ENCODE results near the gene NAA80.
"Not testable (repeated sequence)": the region's sequence is repeated elsewhere in the genome, so short reads cannot be mapped to it uniquely, and the experiment has no call there.

The NAA80 gene

DNA sequence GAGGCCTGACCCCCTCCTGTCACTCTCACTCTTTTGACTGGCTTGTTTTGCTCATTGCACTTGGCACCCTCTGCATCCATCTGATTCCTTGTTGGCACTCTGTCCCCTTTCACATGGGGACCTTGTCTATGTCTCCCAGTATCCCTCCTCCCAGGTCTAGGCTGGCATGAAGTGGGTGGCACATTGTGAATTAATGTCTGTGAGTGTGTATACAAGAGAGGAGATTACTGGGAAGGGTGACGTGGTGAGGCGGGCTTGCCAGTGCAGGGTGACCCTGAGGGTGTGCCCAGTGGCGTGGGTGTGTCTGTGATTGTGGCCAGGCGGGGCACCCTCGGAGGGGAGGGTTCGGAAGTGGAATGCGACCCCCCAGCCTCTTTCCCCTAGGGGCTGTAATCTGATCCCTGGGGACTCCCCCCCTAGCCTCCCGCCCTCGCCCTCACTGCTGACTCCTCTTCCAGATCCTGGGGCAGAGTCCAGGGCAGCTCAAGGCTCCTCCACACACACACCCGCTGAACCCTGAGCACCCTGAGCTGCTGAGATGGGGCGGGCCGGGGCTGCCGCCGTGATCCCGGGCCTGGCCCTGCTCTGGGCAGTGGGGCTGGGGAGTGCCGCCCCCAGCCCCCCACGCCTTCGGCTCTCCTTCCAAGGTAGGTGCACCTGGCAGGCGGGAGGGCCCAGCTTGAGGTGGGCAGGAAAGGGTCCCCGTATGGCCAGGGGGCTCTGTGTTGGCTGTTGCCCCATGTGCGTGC, 30.3 kb downstream of the NAA80 start, which contains the start of gene SEMA3B:
Gene SEMA3B, plus strand, starts transcription at position 445 of the 749 bp plus-strand sequence. Its CDS starts 94 bp downstream, at position 539.
- no peak for FAIRE-seq

GRCh38 chr3:50268276-50268675, 30.9 kb downstream of the NAA80 start:
- FAIRE-seq = no peak

- no peak for FAIRE-seq
Observed at GRCh38 chr3:50267280-50267913, 31.8 kb downstream of the NAA80 start.

GRCh38 chr3:50266836-50267235, 32.4 kb downstream of the NAA80 start:
- FAIRE-seq = no peak

- FAIRE-seq = no peak
Observed at GRCh38 chr3:50266017-50266416, 33.2 kb downstream of the NAA80 start.

GRCh38 chr3:50265571-50265970, 33.6 kb downstream of the NAA80 start:
- no peak for FAIRE-seq

DNA sequence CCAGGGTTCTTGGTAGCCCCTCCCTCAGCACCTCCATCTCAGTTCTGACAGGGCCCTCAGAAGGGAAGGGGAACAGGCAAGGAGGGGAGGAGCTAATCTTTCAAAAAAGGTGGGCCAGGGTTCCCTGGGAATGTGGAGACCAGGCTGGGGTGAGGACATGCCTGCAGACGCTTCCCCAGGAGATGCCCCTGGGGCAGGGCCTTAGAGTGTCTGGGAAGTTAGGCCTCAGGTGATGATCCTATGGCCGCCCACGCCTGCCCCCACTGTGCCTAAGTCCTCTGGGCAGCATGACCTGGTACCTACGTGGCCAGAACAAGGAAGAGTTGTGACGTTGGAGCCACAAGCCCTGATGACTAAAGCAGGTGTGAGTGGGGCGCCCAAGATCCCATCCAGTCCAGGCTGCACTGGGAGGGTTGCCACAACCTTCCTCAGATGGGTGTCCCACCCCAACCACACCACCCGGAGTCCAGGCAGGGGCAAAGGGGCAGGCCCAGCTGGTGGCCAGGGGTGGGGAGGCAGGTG, 34.2 kb downstream of the NAA80 start:
- FAIRE-seq = no peak

GRCh38 chr3:50264383-50264963, 34.7 kb downstream of the NAA80 start:
- no peak for FAIRE-seq

DNA sequence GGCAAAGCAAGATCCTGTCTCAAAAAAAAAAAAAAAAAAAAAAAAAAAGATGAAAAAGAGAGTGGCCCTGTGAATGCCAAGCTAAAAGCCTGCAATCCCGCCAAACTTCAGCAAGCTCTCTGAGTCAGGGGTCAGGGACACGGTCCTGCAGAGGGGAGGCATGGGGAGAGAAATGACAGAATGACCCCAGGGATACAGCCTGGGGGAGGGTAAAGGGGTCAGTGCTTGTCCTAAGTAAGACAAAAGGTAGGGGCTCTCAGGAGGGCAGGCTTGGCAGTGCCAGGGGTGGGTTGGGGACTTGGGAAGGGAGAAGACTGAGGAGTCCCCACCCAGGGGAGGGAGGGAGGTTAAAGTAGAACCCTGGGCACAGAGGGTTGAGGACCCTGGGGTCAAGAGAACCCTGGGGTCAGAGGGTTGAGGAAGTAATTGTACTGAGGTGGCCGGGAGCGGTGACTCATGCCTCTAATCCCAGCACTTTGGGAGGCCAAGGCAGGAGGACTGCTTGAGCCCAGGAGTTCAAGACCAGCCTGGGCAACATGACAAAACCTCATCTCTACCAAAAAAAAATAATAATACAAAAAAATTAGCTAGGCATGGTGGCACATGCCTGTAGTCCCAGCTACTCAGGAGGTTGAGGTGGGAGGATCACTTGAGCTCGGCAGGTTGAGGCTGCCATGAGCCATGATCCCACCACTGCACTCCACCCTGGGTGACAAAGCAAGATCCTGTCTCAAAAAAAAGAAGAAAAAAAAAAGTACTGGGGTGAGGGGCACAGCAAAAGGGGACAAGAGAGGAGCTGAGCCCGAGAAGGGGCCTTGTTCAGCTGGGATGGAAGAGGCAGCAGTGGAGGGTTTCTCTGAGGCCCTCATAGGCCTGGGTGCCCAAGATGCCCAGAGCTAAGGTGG, 35.5 kb downstream of the NAA80 start:
- FAIRE-seq = no peak

DNA sequence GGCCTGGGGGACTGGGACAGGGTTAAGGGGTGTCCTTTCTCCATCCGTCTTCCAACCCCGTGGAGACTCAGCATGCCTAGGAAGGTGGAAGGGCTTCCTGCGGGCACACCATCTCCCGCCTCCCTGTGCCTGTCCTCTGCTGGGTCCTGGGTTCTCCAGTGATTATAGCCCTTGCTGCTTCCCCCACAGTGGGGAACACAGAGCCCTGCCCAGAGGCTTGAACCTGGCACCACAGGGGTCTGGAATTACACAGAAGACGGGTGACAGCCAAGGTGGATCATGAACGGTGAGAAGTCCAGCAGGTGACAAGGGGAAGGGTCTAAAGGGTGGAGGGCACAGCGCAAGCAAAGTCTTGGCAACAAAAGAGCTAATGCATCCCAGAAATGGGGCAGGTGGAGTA, 36.4 kb downstream of the NAA80 start:
- FAIRE-seq = no peak

GRCh38 chr3:50262200-50262599, 37.0 kb downstream of the NAA80 start:
- FAIRE-seq = not testable (repeated sequence)

- FAIRE-seq = no peak
Observed at GRCh38 chr3:50261505-50261904, 37.7 kb downstream of the NAA80 start.

DNA sequence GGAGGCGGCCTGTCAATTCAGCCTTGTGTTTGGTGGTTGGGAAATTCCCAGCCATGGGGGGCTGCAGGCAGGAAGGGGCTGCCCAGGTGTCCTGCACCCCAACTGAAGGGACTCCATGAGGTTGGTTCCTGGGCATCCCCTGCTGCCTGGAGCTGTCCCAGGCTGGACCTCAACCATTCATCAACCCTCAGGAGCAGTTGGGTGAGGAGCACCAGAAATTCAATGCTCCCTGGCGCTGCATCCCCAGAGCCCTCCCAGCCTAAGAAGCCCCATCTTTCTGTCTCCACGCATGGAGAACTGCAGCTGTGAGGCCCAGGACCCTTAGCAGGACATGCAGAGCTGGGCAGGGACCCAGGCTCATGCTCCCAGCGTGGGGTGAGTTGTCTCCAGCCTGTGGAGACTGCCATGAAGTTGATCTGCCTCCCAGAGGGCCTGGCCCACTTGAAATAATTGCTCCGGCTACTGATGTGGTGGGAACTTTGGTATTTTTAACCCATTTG, 38.2 kb downstream of the NAA80 start:
- FAIRE-seq = no peak

GRCh38 chr3:50260027-50260941, 38.9 kb downstream of the NAA80 start:
- FAIRE-seq = no peak

- FAIRE-seq = no peak
Observed at GRCh38 chr3:50259432-50260026, 39.7 kb downstream of the NAA80 start.

GRCh38 chr3:50258979-50259378, 40.2 kb downstream of the NAA80 start:
- FAIRE-seq = no peak

DNA sequence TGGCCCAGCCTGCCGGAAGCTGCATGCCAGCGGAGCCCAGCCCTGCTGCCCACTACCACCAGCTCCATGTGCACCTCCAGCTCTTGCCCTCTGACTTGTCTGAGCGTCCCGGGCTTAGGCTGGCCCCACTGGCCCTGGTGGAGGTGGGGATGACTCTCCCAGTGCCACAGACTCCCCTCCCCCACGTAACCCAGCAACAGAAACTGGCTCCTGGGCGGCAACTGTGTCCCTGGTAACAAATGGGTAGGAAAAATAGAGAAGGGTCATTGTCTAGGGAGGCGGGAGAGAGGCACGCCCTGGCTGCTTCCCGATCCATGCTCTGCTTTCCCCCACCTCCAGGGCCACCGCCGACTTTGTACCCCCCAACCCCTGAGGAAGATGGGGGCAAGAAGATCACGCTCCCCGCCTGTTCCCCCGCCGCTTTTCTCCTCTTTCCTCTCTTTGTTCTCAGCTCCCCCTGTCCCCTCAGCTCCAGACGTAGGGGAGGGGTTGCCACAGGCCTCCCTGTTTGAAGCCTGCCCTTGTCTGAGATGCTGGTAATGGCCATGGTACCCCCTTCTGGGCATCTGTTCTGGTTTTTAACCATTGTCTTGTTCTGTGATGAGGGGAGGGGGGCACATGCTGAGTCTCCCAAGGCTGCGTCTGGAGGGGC, 41.0 kb downstream of the NAA80 start:
- no peak for FAIRE-seq

DNA sequence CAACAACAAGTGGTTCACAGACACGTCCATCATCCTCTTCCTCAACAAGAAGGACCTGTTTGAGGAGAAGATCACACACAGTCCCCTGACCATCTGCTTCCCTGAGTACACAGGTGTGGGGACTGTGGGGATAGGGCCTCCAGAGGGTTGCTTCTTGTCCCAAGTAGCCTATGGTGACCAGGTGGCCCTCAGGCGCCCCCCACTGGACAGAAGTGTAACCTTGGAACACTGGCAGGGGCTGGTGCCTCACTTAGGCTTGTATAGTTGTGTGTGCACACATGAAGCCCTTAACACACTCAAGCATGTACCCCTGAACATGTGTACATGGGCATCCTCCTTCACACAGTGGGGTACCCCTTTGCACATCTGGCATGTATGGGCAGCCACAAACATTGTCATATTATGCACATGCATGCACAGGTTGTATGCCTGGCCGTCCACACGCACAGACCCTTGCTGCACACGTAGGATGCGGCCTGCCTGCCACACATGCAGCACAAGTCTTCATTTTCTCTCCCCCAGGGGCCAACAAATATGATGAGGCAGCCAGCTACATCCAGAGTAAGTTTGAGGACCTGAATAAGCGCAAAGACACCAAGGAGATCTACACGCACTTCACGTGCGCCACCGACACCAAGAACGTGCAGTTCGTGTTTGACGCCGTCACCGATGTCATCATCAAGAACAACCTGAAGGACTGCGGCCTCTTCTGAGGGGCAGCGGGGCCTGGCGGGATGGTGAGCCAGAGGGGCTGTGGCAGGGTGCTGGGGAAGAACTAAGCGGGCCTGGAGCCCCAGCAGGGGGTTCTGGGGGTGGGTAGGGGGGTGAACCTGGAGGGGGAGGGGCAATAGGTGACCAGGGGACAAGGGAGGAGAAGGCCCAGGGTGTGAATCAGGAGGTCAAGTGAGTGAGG, 42.0 kb downstream of the NAA80 start:
- FAIRE-seq = no peak

- FAIRE-seq = no peak
Observed at GRCh38 chr3:50255251-50255615, 44.0 kb downstream of the NAA80 start.

All from islet of Langerhans (tissue), 1 donor.